Measurements from ENCODE around the gene PER2. TPM values are rescaled to one million over a fixed set of nuclear protein-coding genes. Genes with fewer than 3 reads are reported as not detected.

The PER2 gene
- total and polyA plus RNA-seq, 2 donors from 2014 or later = 1.8 to 28.4 TPM

DNA sequence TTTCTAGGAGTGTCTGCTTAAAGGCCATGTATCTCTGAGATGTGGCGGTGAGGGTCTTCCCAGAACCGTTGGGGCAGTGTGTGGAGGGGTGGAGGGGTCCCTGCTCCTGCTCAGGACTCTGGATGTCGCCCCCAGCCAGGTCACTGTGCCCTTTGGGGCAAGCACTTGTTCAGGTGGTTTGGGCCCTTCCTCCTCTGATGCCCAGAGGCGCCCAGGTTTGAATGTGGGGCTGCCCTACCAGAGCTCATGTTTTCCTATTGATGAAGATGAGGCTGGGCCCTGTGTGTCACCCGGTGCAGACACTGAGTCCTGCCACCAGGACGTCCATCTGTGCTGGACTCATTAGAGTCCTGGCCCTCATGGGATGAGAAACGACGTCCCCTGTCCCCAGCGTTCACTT lies 14.3 kb upstream of the PER2 start:
- H3K4me3 ChIP-seq (ENCODE audit: low read length in 3 of 3) = no peak overlapping the region
- no peak overlapping the region for H3K9ac ChIP-seq (ENCODE audit: low read length in 3 of 3)
- TF ChIP-seq CTCF (IDR thresholded peaks at IDR 0.05; ENCODE audit: borderline replicate concordance, extremely low read depth, insufficient read depth) = no peak
- DNase-seq = no peak
- H3K27ac ChIP-seq (ENCODE audit: low read depth in 2 of 2, low read length in 2 of 2) = no peak overlapping the region
- FAIRE-seq = no peak
- no peaks in the 10 kb centered on the region for H3K36me3 ChIP-seq (ENCODE audit: control insufficient read depth in 2 of 3, insufficient read depth in 3 of 3, low read length in 3 of 3)
- intact Hi-C loops (cut with DNase I) = no loop called here
- H3K9me3 ChIP-seq (ENCODE audit: control insufficient read depth in 2 of 3, insufficient read depth in 1 of 3, low read length in 3 of 3) = no peaks in the 10 kb centered on the region
- H3K4me1 ChIP-seq (ENCODE audit: control insufficient read depth in 2 of 3, insufficient read depth in 2 of 3, low read depth in 1 of 3, low read length in 3 of 3) = peaks cover 0 to 14% (median 7%) of the 10 kb centered on the region in 3 donors
- H3K27me3 ChIP-seq (ENCODE audit: control insufficient read depth, insufficient read depth, low read length) = no peaks in the 10 kb centered on the region

DNA sequence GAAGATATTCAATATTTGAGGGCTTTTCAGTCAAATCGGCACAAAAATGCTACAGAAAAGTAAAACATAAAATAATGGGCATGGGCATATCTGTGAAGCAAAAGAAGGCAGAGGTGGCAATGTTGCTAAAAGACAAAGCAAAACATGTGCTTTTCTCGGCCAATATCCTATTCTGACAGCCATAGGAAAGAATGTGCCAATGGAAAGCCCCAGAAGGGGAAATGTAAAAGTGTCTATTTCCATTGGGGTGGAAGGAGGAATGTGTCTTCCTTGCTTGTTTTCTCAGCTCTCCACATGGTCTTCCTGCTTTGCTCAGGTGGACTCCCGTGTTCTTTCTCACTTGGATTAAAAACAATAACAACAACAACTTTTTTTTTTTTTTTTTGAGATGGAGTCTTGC lies 13.7 kb upstream of the PER2 start:
- DNase-seq (no peak), FAIRE-seq (no peak)
- H3K27me3 ChIP-seq (ENCODE audit: control insufficient read depth, insufficient read depth, low read length) = no peaks in the 10 kb centered on the region
- no peaks in the 10 kb centered on the region for H3K36me3 ChIP-seq (ENCODE audit: control insufficient read depth in 2 of 3, insufficient read depth in 3 of 3, low read length in 3 of 3)
- intact Hi-C loops (cut with DNase I) = no loop called here
- H3K4me3 ChIP-seq (ENCODE audit: low read length in 3 of 3) = no peak overlapping the region
- TF ChIP-seq CTCF (IDR thresholded peaks at IDR 0.05; ENCODE audit: borderline replicate concordance, extremely low read depth, insufficient read depth) = no peak
- no peak overlapping the region for H3K27ac ChIP-seq (ENCODE audit: low read depth in 2 of 2, low read length in 2 of 2)
- no peaks in the 10 kb centered on the region for H3K9me3 ChIP-seq (ENCODE audit: control insufficient read depth in 2 of 3, insufficient read depth in 1 of 3, low read length in 3 of 3)
- H3K4me1 ChIP-seq (ENCODE audit: control insufficient read depth in 2 of 3, insufficient read depth in 2 of 3, low read depth in 1 of 3, low read length in 3 of 3) = peaks cover 0 to 14% (median 7%) of the 10 kb centered on the region in 3 donors
- H3K9ac ChIP-seq (ENCODE audit: low read length in 3 of 3) = no peak overlapping the region

DNA sequence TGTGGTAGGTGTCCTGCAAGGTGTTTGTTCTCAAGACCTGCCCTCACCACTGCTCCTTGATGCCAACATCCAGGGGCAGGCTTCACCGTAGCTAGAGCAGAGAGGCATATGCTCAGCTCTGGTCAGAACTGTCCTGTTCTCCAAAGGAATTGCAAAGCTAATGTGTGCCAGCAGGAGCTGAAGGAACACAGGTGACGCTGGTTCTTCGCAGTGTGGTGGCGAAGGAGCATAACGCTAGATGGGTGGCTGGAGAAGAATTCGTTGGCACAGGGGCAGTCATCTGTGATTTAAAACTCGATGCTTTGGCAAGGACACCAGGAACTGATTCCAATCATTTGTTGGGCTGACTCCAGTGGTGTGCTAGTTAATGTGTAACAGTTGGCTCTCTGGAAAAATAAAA lies 11.4 kb upstream of the PER2 start:
- no peak overlapping the region for H3K4me3 ChIP-seq (ENCODE audit: low read length in 3 of 3)
- DNase-seq = no peak
- H3K36me3 ChIP-seq (ENCODE audit: control insufficient read depth in 2 of 3, insufficient read depth in 3 of 3, low read length in 3 of 3) = no peaks in the 10 kb centered on the region
- no peak overlapping the region for H3K9ac ChIP-seq (ENCODE audit: low read length in 3 of 3)
- intact Hi-C loops (cut with DNase I) = no loop called here
- H3K27me3 ChIP-seq (ENCODE audit: control insufficient read depth, insufficient read depth, low read length) = no peaks in the 10 kb centered on the region
- no peak for FAIRE-seq
- peaks cover 0 to 11% (median 9%) of the 10 kb centered on the region in 3 donors for H3K4me1 ChIP-seq (ENCODE audit: control insufficient read depth in 2 of 3, insufficient read depth in 2 of 3, low read depth in 1 of 3, low read length in 3 of 3)
- no peak for TF ChIP-seq CTCF (IDR thresholded peaks at IDR 0.05; ENCODE audit: borderline replicate concordance, extremely low read depth, insufficient read depth)
- H3K27ac ChIP-seq (ENCODE audit: low read depth in 2 of 2, low read length in 2 of 2) = no peak overlapping the region
- H3K9me3 ChIP-seq (ENCODE audit: control insufficient read depth in 2 of 3, insufficient read depth in 1 of 3, low read length in 3 of 3) = no peaks in the 10 kb centered on the region
